Prostate gland (tissue), 2 donors: ENCODE measurements around the gene PSPH. TPM values are rescaled to one million over a fixed set of nuclear protein-coding genes. Genes with fewer than 3 reads are reported as not detected.

ENCODE experiments used
- DNase-seq: peaks from one replicate; pipeline ENCODE4 v3.0.0-alpha.2; 2019; ENCODE audit warnings: low spot score
- H3K27ac ChIP-seq, 2 donors: fragments of 200-600 bp; sonication (generic); 2 replicates each; pipeline ENCODE4 v1.5.1; 2017 to 2019
- H3K27me3 ChIP-seq: fragments of 200-600 bp; sonication (generic); replicated peaks from 2 replicates; pipeline ENCODE4 v1.5.1; 2019; ENCODE audit not compliant: insufficient read depth
- H3K36me3 ChIP-seq, 2 donors: fragments of 200-600 bp; sonication (generic); 1 replicate in 1 of 2; 2 replicates in 1 of 2; pipeline versions ENCODE4 v1.5.1 to v1.8.1; 2017 to 2019
- H3K4me1 ChIP-seq: fragments of 200-600 bp; sonication (generic); replicated peaks from 2 replicates; pipeline ENCODE4 v1.5.1; 2019
- H3K4me3 ChIP-seq, 2 donors: fragments of 200-600 bp; sonication (generic); 2 replicates each; pipeline ENCODE4 v1.5.1; 2017 to 2019
- H3K9me3 ChIP-seq: fragments of 200-600 bp; sonication (generic); 2 replicates; pipeline ENCODE4 v1.5.1; 2017
- POLR2A ChIP-seq: fragments of 450-650 bp; IDR thresholded peaks from one replicate; pipeline ENCODE4 v1.6.1; 2016; ENCODE audit warnings: antibody characterized with exemption, mild to moderate bottlenecking
- POLR2AphosphoS5 ChIP-seq: sonication (generic); formaldehyde crosslinking; IDR thresholded peaks from one replicate; pipeline ENCODE4 v1.6.1; 2017; ENCODE audit warnings: antibody characterized with exemption
- WGBS: methylation state at CpG from one replicate; pipeline ENCODE4 v1.1.5; 2018; 5-methylcytosine and 5-hydroxymethylcytosine counted together
- intact Hi-C: fragments of 100-400 bp; cut with DNase I; formaldehyde crosslinking; loops from one replicate; pipeline ENCODE4 v1.14.2; 2022
- total RNA-seq, 2 donors: library from RNA; depleted of rRNA; stranded (reverse); fragments of >200 nt; gene quantifications; one replicate each; pipeline ENCODE4 v1.1.0, GENCODE V29; 2016
- TF ChIP-seq, protein P1 (sequence below), 4 experiments: fragments of 200-600 bp in 2 of 4; fragments of 450-650 bp in 2 of 4; sonication (generic) in 2 of 4; IDR thresholded peaks; 1 replicate in 3 of 4; 2 replicates in 1 of 4; pipeline ENCODE4 v1.5.1; 2016 to 2019; ENCODE audit warnings: antibody characterized with exemption in 4 of 4, mild to moderate bottlenecking in 2 of 4, moderate library complexity in 2 of 4

PSPH gene
- total RNA-seq, 2 donors from 2014 or later = 25.8 to 47.1 TPM

DNA sequence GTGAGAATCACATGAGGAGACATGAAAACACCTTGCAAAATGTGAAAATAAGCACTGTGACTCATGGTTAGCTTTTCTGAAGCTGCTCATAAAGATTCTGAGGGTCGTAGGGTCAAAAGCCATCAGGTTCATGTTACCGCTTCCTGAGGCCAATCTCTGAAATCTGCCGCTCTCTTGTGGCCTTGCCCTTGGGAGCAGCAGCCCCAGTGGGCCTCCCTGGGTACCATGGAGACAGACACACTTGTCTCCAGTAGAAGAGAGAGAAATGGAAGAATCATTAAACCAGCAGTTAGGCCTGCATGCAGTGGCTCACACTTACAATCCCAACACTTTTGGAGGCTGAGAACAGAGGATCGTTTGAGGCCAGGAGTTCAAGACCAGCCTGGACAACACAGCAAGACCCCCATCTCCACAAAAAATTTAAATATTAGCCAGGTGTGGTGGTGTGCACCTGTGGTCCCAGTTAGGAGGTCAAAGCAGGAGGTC lies 44.0 kb downstream of the PSPH start:
- TF ChIP-seq, protein P1, sequence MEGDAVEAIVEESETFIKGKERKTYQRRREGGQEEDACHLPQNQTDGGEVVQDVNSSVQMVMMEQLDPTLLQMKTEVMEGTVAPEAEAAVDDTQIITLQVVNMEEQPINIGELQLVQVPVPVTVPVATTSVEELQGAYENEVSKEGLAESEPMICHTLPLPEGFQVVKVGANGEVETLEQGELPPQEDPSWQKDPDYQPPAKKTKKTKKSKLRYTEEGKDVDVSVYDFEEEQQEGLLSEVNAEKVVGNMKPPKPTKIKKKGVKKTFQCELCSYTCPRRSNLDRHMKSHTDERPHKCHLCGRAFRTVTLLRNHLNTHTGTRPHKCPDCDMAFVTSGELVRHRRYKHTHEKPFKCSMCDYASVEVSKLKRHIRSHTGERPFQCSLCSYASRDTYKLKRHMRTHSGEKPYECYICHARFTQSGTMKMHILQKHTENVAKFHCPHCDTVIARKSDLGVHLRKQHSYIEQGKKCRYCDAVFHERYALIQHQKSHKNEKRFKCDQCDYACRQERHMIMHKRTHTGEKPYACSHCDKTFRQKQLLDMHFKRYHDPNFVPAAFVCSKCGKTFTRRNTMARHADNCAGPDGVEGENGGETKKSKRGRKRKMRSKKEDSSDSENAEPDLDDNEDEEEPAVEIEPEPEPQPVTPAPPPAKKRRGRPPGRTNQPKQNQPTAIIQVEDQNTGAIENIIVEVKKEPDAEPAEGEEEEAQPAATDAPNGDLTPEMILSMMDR (IDR thresholded peaks at IDR 0.05) = no peak
- TF ChIP-seq POLR2AphosphoS5 (no peak), POLR2A (no peak)
- no peak for DNase-seq
- H3K4me3 ChIP-seq = no peak overlapping the region
- 79% methylated on average over 4 of the region's 4 CpGs for WGBS
- intact Hi-C loops = no loop called here
- H3K27ac ChIP-seq = no peak overlapping the region
- no peaks in the 10 kb centered on the region for H3K4me1 ChIP-seq
- H3K36me3 ChIP-seq = no peaks in the 10 kb centered on the region
- H3K27me3 ChIP-seq = no peaks in the 10 kb centered on the region
- no peaks in the 10 kb centered on the region for H3K9me3 ChIP-seq

DNA sequence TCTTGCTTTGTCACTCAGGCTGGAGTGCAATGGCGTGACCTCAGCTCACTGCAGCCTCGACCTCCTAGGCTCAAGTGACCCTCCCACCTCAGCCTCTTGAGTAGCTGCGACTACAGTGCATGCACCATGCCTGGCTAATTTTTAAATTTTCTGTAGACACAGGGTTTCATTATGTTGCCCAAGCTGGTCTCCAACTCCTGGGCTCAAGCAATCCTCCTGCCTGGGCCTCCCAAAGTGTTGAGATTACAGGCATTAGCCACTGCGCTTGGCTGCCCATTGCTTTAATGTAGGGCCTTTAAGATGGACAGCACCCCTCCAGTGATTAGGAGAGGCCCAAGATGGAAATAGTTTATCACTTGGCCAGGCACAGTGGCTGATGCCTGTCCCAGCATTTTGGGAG lies 47.5 kb downstream of the PSPH start:
- no peaks in the 10 kb centered on the region for H3K36me3 ChIP-seq
- WGBS = 97% methylated on average over 4 of the region's 4 CpGs
- no peak overlapping the region for H3K4me3 ChIP-seq
- intact Hi-C loops = loop anchor here (5.0 kb wide), 1 partner anchor 69 kb away; no protein-coding TSS in a partner anchor
- no peaks in the 10 kb centered on the region for H3K4me1 ChIP-seq
- H3K9me3 ChIP-seq = no peaks in the 10 kb centered on the region
- DNase-seq = no peak
- TF ChIP-seq POLR2A = no peak
- TF ChIP-seq, protein P1 (IDR thresholded peaks at IDR 0.05) = no peak
- TF ChIP-seq POLR2AphosphoS5 = no peak
- no peaks in the 10 kb centered on the region for H3K27me3 ChIP-seq
- no peak overlapping the region for H3K27ac ChIP-seq

DNA sequence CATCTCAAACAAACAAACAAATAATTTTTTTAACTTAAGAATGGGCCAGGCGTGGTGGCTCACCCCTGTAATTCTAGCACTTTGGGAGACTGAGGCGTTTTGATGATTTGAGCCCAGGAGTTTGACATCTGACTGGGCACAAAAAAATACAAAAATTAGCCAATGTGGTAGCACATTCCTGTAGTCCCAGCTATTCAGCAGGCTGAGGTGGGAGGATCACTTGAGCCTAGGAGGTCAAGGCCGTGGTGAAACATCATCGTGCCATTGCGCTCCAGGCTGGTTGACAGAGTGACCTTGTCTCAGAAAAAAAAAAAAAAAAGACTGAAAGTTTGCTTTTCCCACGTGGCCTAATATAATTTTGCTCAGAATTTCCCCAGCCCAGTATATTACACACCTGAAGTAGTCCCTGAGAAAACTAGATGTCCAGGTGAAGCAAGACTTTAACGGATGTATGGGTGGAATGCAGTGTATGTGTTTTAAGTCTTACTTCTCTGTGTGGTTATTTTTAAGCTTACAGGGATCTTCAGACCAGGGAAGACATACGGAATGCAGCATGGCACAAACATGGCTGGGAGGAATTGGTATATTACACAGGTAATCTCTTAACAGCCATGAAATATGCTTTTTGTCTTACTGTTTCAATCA lies 54.3 kb downstream of the PSPH start:
- no peaks in the 10 kb centered on the region for H3K27me3 ChIP-seq
- H3K4me1 ChIP-seq = no peaks in the 10 kb centered on the region
- TF ChIP-seq POLR2A (no peak), POLR2AphosphoS5 (no peak)
- TF ChIP-seq, protein P1 (IDR thresholded peaks at IDR 0.05) = no peak
- 88% methylated on average over 8 of the region's 8 CpGs for WGBS
- H3K36me3 ChIP-seq = no peaks in the 10 kb centered on the region
- intact Hi-C loops = no loop called here
- H3K4me3 ChIP-seq = no peak overlapping the region
- no peak overlapping the region for H3K27ac ChIP-seq
- H3K9me3 ChIP-seq = no peaks in the 10 kb centered on the region
- DNase-seq = no peak

DNA sequence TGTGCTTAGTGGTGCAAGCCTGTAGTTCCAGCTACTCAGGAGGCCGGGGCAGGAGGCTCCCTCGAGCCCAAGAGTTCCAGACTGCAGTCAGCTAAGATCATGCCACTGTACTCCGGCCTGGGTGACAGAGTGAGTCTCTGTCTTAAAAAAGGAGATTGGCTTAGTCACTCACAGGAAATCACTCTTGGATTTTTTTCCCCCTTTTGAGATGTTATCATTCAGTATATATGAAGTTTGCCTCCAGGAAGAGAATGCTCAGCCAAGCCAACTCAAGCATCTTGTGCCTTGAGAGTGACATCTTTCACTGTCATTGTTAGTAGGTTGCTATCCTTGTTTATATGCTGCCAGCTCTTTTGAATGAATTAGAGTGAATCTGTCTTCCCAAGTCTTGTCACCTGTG lies 58.9 kb downstream of the PSPH start:
- no peaks in the 10 kb centered on the region for H3K27me3 ChIP-seq
- H3K36me3 ChIP-seq = no peaks in the 10 kb centered on the region
- TF ChIP-seq POLR2AphosphoS5 (no peak), POLR2A (no peak)
- TF ChIP-seq, protein P1 (IDR thresholded peaks at IDR 0.05) = no peak
- intact Hi-C loops = no loop called here
- H3K4me1 ChIP-seq = no peaks in the 10 kb centered on the region
- no peak overlapping the region for H3K27ac ChIP-seq
- H3K9me3 ChIP-seq = no peaks in the 10 kb centered on the region
- H3K4me3 ChIP-seq = no peak overlapping the region
- 75% methylated on average over 3 of the region's 3 CpGs for WGBS
- DNase-seq = no peak

DNA sequence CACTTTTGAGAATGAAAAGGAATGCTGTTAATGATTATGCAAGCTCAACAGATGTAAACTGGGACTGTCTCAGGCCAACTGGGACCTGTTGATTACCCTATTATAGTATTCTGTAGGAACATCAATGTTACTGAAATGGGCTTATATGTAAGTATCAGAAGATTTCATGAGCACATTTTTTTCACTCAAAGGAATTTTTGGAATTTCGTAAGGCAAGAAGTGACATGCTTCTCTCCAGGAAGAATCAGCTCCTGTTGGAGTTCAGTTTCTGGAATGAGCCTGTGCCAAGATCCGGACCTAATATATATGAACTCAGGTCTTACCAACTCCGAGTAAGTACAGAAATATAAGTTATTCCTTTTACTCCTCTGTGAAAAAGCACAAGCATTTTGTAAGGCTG lies 67.7 kb downstream of the PSPH start:
- 63% methylated on average over 3 of the region's 3 CpGs for WGBS
- no peak overlapping the region for H3K27ac ChIP-seq
- H3K27me3 ChIP-seq = no peaks in the 10 kb centered on the region
- intact Hi-C loops = no loop called here
- DNase-seq = no peak
- TF ChIP-seq, protein P1 (IDR thresholded peaks at IDR 0.05) = no peak
- TF ChIP-seq POLR2A (no peak), POLR2AphosphoS5 (no peak)
- H3K4me3 ChIP-seq = no peak overlapping the region
- no peaks in the 10 kb centered on the region for H3K4me1 ChIP-seq
- H3K36me3 ChIP-seq = no peaks in the 10 kb centered on the region
- H3K9me3 ChIP-seq = no peaks in the 10 kb centered on the region
